GM12892 (cell line): ENCODE results near the gene TP53INP2.
"Not testable (repeated sequence)": the region's sequence is repeated elsewhere in the genome, so short reads cannot be mapped to it uniquely, and the experiment has no call there.

Experiments used
- DNase-seq: peaks from one replicate; pipeline ENCODE4 v3.0.0; 2011; ENCODE audit not compliant: insufficient read length
- FAIRE-seq: peaks from 2 replicates; lab custom pipeline; 2011; peaks lifted over from hg19 to GRCh38; lab: Jason Lieb, UNC
- POLR2A ChIP-seq: IDR thresholded peaks from 2 replicates; pipeline ENCODE4 v1.6.1; 2011; ENCODE audit warnings: low read depth, low read length, control low read depth
- POLR2AphosphoS5 ChIP-seq: IDR thresholded peaks from 2 replicates; pipeline ENCODE4 v1.6.1; 2011; ENCODE audit warnings: low read depth, low read length, control low read depth
- TAF1 ChIP-seq: IDR thresholded peaks from 2 replicates; pipeline ENCODE4 v1.6.1; 2011; ENCODE audit warnings: low read depth, mild to moderate bottlenecking, control low read depth, low read length, borderline replicate concordance

The TP53INP2 gene

GRCh38 chr20:34706912-34707784, 3.0 kb downstream of the TP53INP2 start:
- DNase-seq (no peak), FAIRE-seq (no peak)

GRCh38 chr20:34708621-34709043, 4.5 kb downstream of the TP53INP2 start:
- FAIRE-seq, result no peak
- no peak for DNase-seq
- no peak for TF ChIP-seq POLR2AphosphoS5
- TF ChIP-seq POLR2A, result no peak
- TF ChIP-seq TAF1, result no peak

More at GRCh38 chr20:34706912-34707784, 3.0 kb downstream of the TP53INP2 start:
- TF ChIP-seq POLR2A, result no peak
- TF ChIP-seq POLR2AphosphoS5, result no peak
- no peak for TF ChIP-seq TAF1

- FAIRE-seq (peak; percentile 50), DNase-seq (peak; percentile 82)
- TF ChIP-seq POLR2A, result peak; percentile 22; the same call in 1 of the 2 replicates
- no peak for TF ChIP-seq POLR2AphosphoS5
- TF ChIP-seq TAF1, result no peak
Observed at GRCh38 chr20:34709044-34709830, 5.1 kb downstream of the TP53INP2 start.

GRCh38 chr20:34709831-34710567, 5.9 kb downstream of the TP53INP2 start:
- TF ChIP-seq POLR2AphosphoS5 (no peak), POLR2A (no peak), TAF1 (no peak)

GRCh38 chr20:34710568-34710839, 6.4 kb downstream of the TP53INP2 start:
- TF ChIP-seq POLR2A (no peak), POLR2AphosphoS5 (no peak), TAF1 (no peak)
- no peak for FAIRE-seq
- DNase-seq, result no peak

More at GRCh38 chr20:34709831-34710567, 5.9 kb downstream of the TP53INP2 start:
- peak; percentile 71 for DNase-seq
- no peak for FAIRE-seq

- DNase-seq (no peak), FAIRE-seq (no peak)
- no peak for TF ChIP-seq POLR2AphosphoS5
- TF ChIP-seq TAF1, result no peak
- TF ChIP-seq POLR2A, result peak; percentile 6; the same call in 1 of the 2 replicates
Observed at GRCh38 chr20:34710861-34711574, 6.9 kb downstream of the TP53INP2 start.

- FAIRE-seq (no peak), DNase-seq (no peak)
- TF ChIP-seq POLR2A (no peak), POLR2AphosphoS5 (no peak), TAF1 (no peak)
Observed at GRCh38 chr20:34711813-34712430, 7.8 kb downstream of the TP53INP2 start.

GRCh38 chr20:34712525-34713192, 8.5 kb downstream of the TP53INP2 start:
- DNase-seq (no peak), FAIRE-seq (no peak)
- TF ChIP-seq POLR2AphosphoS5, result no peak
- TF ChIP-seq POLR2A, result no peak
- TF ChIP-seq TAF1, result no peak

- no peak for TF ChIP-seq POLR2A
- no peak for TF ChIP-seq TAF1
- TF ChIP-seq POLR2AphosphoS5, result no peak
- no peak for DNase-seq
- FAIRE-seq, result no peak
Observed at GRCh38 chr20:34713194-34713943, 9.2 kb downstream of the TP53INP2 start.

GRCh38 chr20:34713944-34714515, 9.9 kb downstream of the TP53INP2 start:
- not testable (repeated sequence) for DNase-seq, FAIRE-seq
